OCI-LY7 (cell line): ENCODE results near the gene NLRP9. TPM values are rescaled to one million over a fixed set of nuclear protein-coding genes. Genes with fewer than 3 reads are reported as not detected.

Source experiments
- BruUV-seq: library from RNA; stranded (reverse); fragments of 400-500 nt; replicated peaks from 2 replicates; lab custom pipeline; 2021; lab: Mats Ljungman, UMichigan
- CTCF ChIA-PET: fragments of 300-600 bp; sonication (Branson Sonifier 250); formaldehyde crosslinking; loops from one replicate; lab custom pipeline; 2022; ENCODE audit warnings: antibody characterized with exemption; ENCODE audit not compliant: unreplicated experiment; lab: Charles Lee
- POLR2A ChIA-PET: fragments of 300-600 bp; sonication (Branson Sonifier 250); formaldehyde crosslinking; loops from one replicate; lab custom pipeline; 2022; ENCODE audit warnings: antibody characterized with exemption; lab: Charles Lee
- DNase-seq: peaks from one replicate; pipeline ENCODE4 v3.0.0-alpha.2; 2015; ENCODE audit warnings: low spot score
- H2AFZ ChIP-seq: fragments of 200-600 bp; sonication (generic), shearing (Covaris generic); 2 replicates; pipeline ENCODE4 v1.6.1; 2014; ENCODE audit warnings: mild to moderate bottlenecking, antibody characterized with exemption, low read length, moderate library complexity
- H3K27ac ChIP-seq: fragments of 200-600 bp; sonication (generic); 2 replicates; pipeline ENCODE4 v1.5.1; 2014; ENCODE audit warnings: mixed run types, low read depth, mild to moderate bottlenecking, moderate library complexity, low read length, inconsistent platforms; ENCODE audit not compliant: poor library complexity, severe bottlenecking
- H3K36me3 ChIP-seq: fragments of 200-600 bp; sonication (generic); 2 replicates; pipeline ENCODE4 v1.6.1; 2014; ENCODE audit warnings: mild to moderate bottlenecking, antibody characterized with exemption, low read length, moderate library complexity, mixed read lengths; ENCODE audit not compliant: insufficient read depth
- H3K4me1 ChIP-seq: fragments of 200-600 bp; sonication (generic); 2 replicates; pipeline ENCODE4 v1.5.1; 2014; ENCODE audit warnings: mild to moderate bottlenecking, low read length; ENCODE audit not compliant: insufficient read depth, poor library complexity, severe bottlenecking
- H3K4me2 ChIP-seq: fragments of 200-600 bp; sonication (generic); 2 replicates; pipeline ENCODE4 v1.6.1; 2014; ENCODE audit warnings: mild to moderate bottlenecking, low read length
- H3K4me3 ChIP-seq: fragments of 200-600 bp; sonication (generic); 2 replicates; pipeline ENCODE4 v1.5.1; 2014; ENCODE audit warnings: mild to moderate bottlenecking, low read depth, low read length; ENCODE audit not compliant: poor library complexity, severe bottlenecking
- H3K79me2 ChIP-seq: fragments of 200-600 bp; sonication (generic); 2 replicates; pipeline ENCODE4 v1.6.1; 2016; ENCODE audit warnings: low read depth, mild to moderate bottlenecking, low read length, moderate library complexity, mixed read lengths; ENCODE audit not compliant: insufficient read depth
- H3K9me2 ChIP-seq: fragments of 200-600 bp; sonication (generic); 2 replicates; pipeline ENCODE4 v1.6.1; 2016; ENCODE audit warnings: mild to moderate bottlenecking, low read length, mixed read lengths; ENCODE audit not compliant: insufficient read depth
- H3K9me3 ChIP-seq: fragments of 200-600 bp; sonication (generic); 2 replicates; pipeline ENCODE4 v1.6.1; 2014; ENCODE audit warnings: mild to moderate bottlenecking, mixed run types, low read length, mixed read lengths
- H4K20me1 ChIP-seq: fragments of 200-600 bp; sonication (generic); 2 replicates; pipeline ENCODE4 v1.6.1; 2014; ENCODE audit warnings: mild to moderate bottlenecking, antibody characterized with exemption, low read length, moderate library complexity, mixed read lengths; ENCODE audit not compliant: insufficient read depth
- CTCF ChIP-seq: fragments of 200-600 bp; sonication (generic); conservative IDR thresholded peaks from 2 replicates; pipeline ENCODE4 v1.5.1; 2014; ENCODE audit warnings: mild to moderate bottlenecking, antibody characterized with exemption, low read length, moderate library complexity, mixed read lengths
- EZH2phosphoT487 ChIP-seq: fragments of 200-600 bp; sonication (generic); IDR thresholded peaks from 2 replicates; pipeline ENCODE4 v1.6.1; 2018; ENCODE audit warnings: low read depth, borderline replicate concordance, mild to moderate bottlenecking, mixed run types, antibody characterized with exemption, low read length, moderate library complexity, mixed read lengths
- intact Hi-C: fragments of 100-400 bp; cut with micrococcal nuclease; formaldehyde crosslinking; loops from one replicate; pipeline ENCODE4 v1.10.0; 2022; ENCODE audit not compliant: unreplicated experiment
- total RNA-seq, 2 experiments: library from RNA; depleted of rRNA in 1 of 2; stranded (reverse); fragments of >200 nt in 1 of 2; shearing (Covaris generic) in 1 of 2; gene quantifications; 2 replicates each; pipeline ENCODE4 v1.2.3, GENCODE V29; 2014 to 2022

NLRP9 gene
- total RNA-seq, 2 experiments from 2014 or later, result not detected

GRCh38 chr19:55686311-55687050 is 51.7 kb downstream of the NLRP9 start:
- no peak for TF ChIP-seq CTCF
- TF ChIP-seq EZH2phosphoT487, result no peak
- POLR2A ChIA-PET, result no interaction called here
- H3K4me1 ChIP-seq, result no peaks in the 10 kb centered on the region
- CTCF ChIA-PET, result no interaction called here
- BruUV-seq, result no TSS peak
- H3K4me3 ChIP-seq, result no peak overlapping the region
- peaks cover 35% of the 10 kb centered on the region for H3K79me2 ChIP-seq
- no peaks in the 10 kb centered on the region for H3K9me3 ChIP-seq
- no peak overlapping the region for H2AFZ ChIP-seq
- DNase-seq, result no peak
- no peaks in the 10 kb centered on the region for H4K20me1 ChIP-seq
- H3K36me3 ChIP-seq, result peaks cover 96% of the 10 kb centered on the region
- no peak overlapping the region for H3K4me2 ChIP-seq
- no peaks in the 10 kb centered on the region for H3K9me2 ChIP-seq
- intact Hi-C loops, result no loop called here
- no peak overlapping the region for H3K27ac ChIP-seq

- H3K4me2 ChIP-seq, result no peak overlapping the region
- CTCF ChIA-PET, result no interaction called here
- no peaks in the 10 kb centered on the region for H3K9me3 ChIP-seq
- H2AFZ ChIP-seq, result no peak overlapping the region
- BruUV-seq, result no TSS peak
- H3K27ac ChIP-seq, result no peak overlapping the region
- H3K4me3 ChIP-seq, result no peak overlapping the region
- H3K36me3 ChIP-seq, result peaks cover 96% of the 10 kb centered on the region
- H4K20me1 ChIP-seq, result no peaks in the 10 kb centered on the region
- no peak for DNase-seq
- intact Hi-C loops, result no loop called here
- TF ChIP-seq CTCF (no peak), EZH2phosphoT487 (no peak)
- peaks cover 42% of the 10 kb centered on the region for H3K79me2 ChIP-seq
- H3K9me2 ChIP-seq, result no peaks in the 10 kb centered on the region
- POLR2A ChIA-PET, result no interaction called here
- H3K4me1 ChIP-seq, result peaks cover 3% of the 10 kb centered on the region
Observed at GRCh38 chr19:55685776-55686175, 52.4 kb downstream of the NLRP9 start.

- Histone ChIP-seq H3K4me3 (no peak overlapping the region), H3K4me1 (peaks cover 7% of the 10 kb centered on the region), H3K79me2 (peaks cover 49% of the 10 kb centered on the region), H3K27ac (no peak overlapping the region), H3K9me3 (no peaks in the 10 kb centered on the region), H4K20me1 (no peaks in the 10 kb centered on the region), H2AFZ (no peak overlapping the region), H3K36me3 (peaks cover 96% of the 10 kb centered on the region), H3K4me2 (no peak overlapping the region), H3K9me2 (no peaks in the 10 kb centered on the region)
- ChIA-PET CTCF (no interaction called here), POLR2A (no interaction called here)
- no peak for DNase-seq
- no TSS peak for BruUV-seq
- intact Hi-C loops, result no loop called here
- no peak for TF ChIP-seq EZH2phosphoT487
- no peak for TF ChIP-seq CTCF
Observed at GRCh38 chr19:55684946-55685681, 53.1 kb downstream of the NLRP9 start.
